ENCODE measurements around the gene KRT80. TPM values are rescaled to one million over a fixed set of nuclear protein-coding genes. Genes with fewer than 3 reads are reported as not detected.

The KRT80 gene
- total and polyA plus RNA-seq, 2 of the 13 experiments (the other 11 are each of a cell fraction or from before 2014, with no cell fraction given), result 0.27 to 0.53 TPM

- in situ Hi-C loops (cut with HindIII; ENCODE audit: extremely low pct_ligation_motif_present, low pct_unique_long_range_greater_than_20kb), result no loop called here
- H3K27me3 ChIP-seq (ENCODE audit: control insufficient read depth in 1 of 2, insufficient read depth in 2 of 2, low read length in 2 of 2), result peaks cover 2 to 11% of the 10 kb centered on the region in 2 experiments; a peak in 3 of 5 replicates
- TF ChIP-seq ZNF609 (CRISPR knock-in tag; IDR thresholded peaks at IDR 0.05; ENCODE audit: borderline replicate concordance), result no peak
- TF ChIP-seq ZNF136 (CRISPR knock-in tag; IDR thresholded peaks at IDR 0.05; ENCODE audit: low read depth), result no peak
- no peak for TF ChIP-seq THAP8 (CRISPR knock-in tag; IDR thresholded peaks at IDR 0.05; ENCODE audit: borderline replicate concordance)
- TF ChIP-seq NFE2L1 (CRISPR knock-in tag; IDR thresholded peaks at IDR 0.05; ENCODE audit: borderline replicate concordance), result no peak
- no peak for TF ChIP-seq RBFOX2 (IDR thresholded peaks at IDR 0.05; ENCODE audit: low read depth, low read length)
- no peak for TF ChIP-seq ERF (CRISPR knock-in tag; IDR thresholded peaks at IDR 0.05)
- no peak for TF ChIP-seq GTF3A (CRISPR knock-in tag; conservative IDR thresholded peaks at IDR 0.05)
- TF ChIP-seq ATF4 (CRISPR knock-in tag; IDR thresholded peaks at IDR 0.05), result no peak
- TF ChIP-seq E2F1 (CRISPR knock-in tag; IDR thresholded peaks at IDR 0.05), result no peak
- H3K4me3 ChIP-seq (replicated peaks in 1 of 3; ENCODE audit: insufficient read depth in 1 of 3, low read depth in 2 of 3, low read length in 3 of 3), result no peak overlapping the region
- ATAC-seq (no peak), FAIRE-seq (no peak), DNase-seq (ENCODE audit: low spot score) (no peak)
- H3K9me3 ChIP-seq (ENCODE audit: low read length), result no peaks in the 10 kb centered on the region
- H3K4me1 ChIP-seq (ENCODE audit: insufficient read depth, low read length), result peaks cover 4% of the 10 kb centered on the region; the same call in 1 of the 2 replicates
- H3K79me2 ChIP-seq (ENCODE audit: insufficient read depth, low read length), result no peaks in the 10 kb centered on the region
- intact Hi-C loops (cut with micrococcal nuclease; ENCODE audit: unreplicated experiment), result no loop called here
- ChIA-PET POLR2A (no interaction called here), CTCF (ENCODE audit: low intra/inter-chr PET ratio, low total read pairs) (no interaction called here)
- BruUV-seq (replicated peaks), result no TSS peak
- H3K27ac ChIP-seq (ENCODE audit: extremely low read length, insufficient read depth, low read length), result no peak overlapping the region
- no peaks in the 10 kb centered on the region for H3K36me3 ChIP-seq (replicated peaks in 1 of 2; ENCODE audit: control insufficient read depth in 1 of 2, insufficient read depth in 2 of 2, low read length in 2 of 2)
- H3K4me2 ChIP-seq (ENCODE audit: low read depth, low read length), result no peak overlapping the region
- H3K9ac ChIP-seq (ENCODE audit: insufficient read depth, low read depth, low read length), result no peak overlapping the region
- WGBS (ENCODE audit: low lambda C conversion rate), result 55% methylated on average over 4 of the region's 5 CpGs
- H2AFZ ChIP-seq (ENCODE audit: low read length), result no peak overlapping the region
- H4K20me1 ChIP-seq (ENCODE audit: insufficient read depth, low read length), result no peaks in the 10 kb centered on the region
These were observed 4.2 kb downstream of the KRT80 start for GRCh38 chr12:52187640-52188039.
